Measurements from ENCODE around the gene CEP85L. TPM values are rescaled to one million over a fixed set of nuclear protein-coding genes. Genes with fewer than 3 reads are reported as not detected.

Gene CEP85L
- total and polyA plus RNA-seq, 2 of the 13 experiments (the other 11 are each of a cell fraction or from before 2014, with no cell fraction given): 0.44 to 1.7 TPM

DNA sequence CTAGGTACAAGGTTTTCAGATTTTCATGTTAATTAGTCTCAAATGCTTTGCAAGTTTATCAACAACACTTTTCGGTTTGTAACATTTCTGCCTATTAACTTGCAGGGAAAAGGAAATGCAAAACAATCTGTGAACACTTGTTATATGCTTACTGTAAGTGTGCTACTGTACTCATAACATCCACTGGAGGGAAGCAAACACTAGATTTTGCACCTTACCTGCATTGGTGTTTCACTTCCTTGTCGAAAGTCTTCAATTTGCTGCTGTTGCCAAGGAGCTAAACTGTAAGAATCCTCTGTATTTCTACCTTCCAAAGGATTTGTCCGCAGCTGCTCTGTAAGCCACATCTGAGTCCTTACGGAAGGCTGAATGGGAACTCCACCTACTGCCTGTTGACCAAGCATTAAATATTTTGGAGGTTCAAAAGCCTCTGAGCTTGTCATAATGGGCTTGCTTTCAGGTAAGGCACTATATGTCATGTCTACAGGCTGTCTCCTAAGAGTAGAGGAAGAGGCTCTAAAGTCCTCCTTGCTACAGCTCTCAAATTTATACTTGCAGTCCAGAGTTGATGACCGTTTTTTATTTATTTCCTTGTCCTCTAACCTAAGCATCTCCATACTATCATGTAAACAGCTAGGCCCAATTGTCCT, 86.0 kb downstream of the CEP85L start (continued):
- TF ChIP-seq, protein P1, sequence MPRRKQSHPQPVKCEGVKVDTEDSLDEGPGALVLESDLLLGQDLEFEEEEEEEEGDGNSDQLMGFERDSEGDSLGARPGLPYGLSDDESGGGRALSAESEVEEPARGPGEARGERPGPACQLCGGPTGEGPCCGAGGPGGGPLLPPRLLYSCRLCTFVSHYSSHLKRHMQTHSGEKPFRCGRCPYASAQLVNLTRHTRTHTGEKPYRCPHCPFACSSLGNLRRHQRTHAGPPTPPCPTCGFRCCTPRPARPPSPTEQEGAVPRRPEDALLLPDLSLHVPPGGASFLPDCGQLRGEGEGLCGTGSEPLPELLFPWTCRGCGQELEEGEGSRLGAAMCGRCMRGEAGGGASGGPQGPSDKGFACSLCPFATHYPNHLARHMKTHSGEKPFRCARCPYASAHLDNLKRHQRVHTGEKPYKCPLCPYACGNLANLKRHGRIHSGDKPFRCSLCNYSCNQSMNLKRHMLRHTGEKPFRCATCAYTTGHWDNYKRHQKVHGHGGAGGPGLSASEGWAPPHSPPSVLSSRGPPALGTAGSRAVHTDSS (CRISPR knock-in tag; conservative IDR thresholded peaks at IDR 0.05): no peak
- TF ChIP-seq ZSCAN30 (CRISPR knock-in tag; IDR thresholded peaks at IDR 0.05) (no peak), SUZ12 (IDR thresholded peaks at IDR 0.05; ENCODE audit: low read depth, low read length) (no peak), ZSCAN25 (CRISPR knock-in tag; IDR thresholded peaks at IDR 0.05) (no peak), STAG1 (CRISPR knock-in tag; IDR thresholded peaks at IDR 0.05) (peak; percentile 78), GABPA (IDR thresholded peaks at IDR 0.05; ENCODE audit: low read depth, low read length) (no peak), GABPA (CRISPR knock-in tag; IDR thresholded peaks at IDR 0.05; ENCODE audit: low read depth) (no peak), RARA (CRISPR knock-in tag; IDR thresholded peaks at IDR 0.05) (no peak), ZNF782 (CRISPR knock-in tag; IDR thresholded peaks at IDR 0.05; ENCODE audit: borderline replicate concordance) (no peak), ZNF446 (CRISPR knock-in tag; IDR thresholded peaks at IDR 0.05) (no peak), NCOA2 (CRISPR knock-in tag; IDR thresholded peaks at IDR 0.05) (no peak), ZFP62 (CRISPR knock-in tag; IDR thresholded peaks at IDR 0.05) (no peak), ZNF256 (CRISPR knock-in tag; conservative IDR thresholded peaks at IDR 0.05) (no peak), ZNF230 (CRISPR knock-in tag; IDR thresholded peaks at IDR 0.05) (no peak), EEA1 (CRISPR knock-in tag; IDR thresholded peaks at IDR 0.05; ENCODE audit: borderline replicate concordance) (no peak), NR2C2 (CRISPR knock-in tag; IDR thresholded peaks at IDR 0.05; ENCODE audit: borderline replicate concordance) (no peak), ZSCAN20 (CRISPR knock-in tag; IDR thresholded peaks at IDR 0.05; ENCODE audit: borderline replicate concordance) (no peak), CREB1 (IDR thresholded peaks at IDR 0.05) (no peak), CREB1 (CRISPR knock-in tag; IDR thresholded peaks at IDR 0.05) (no peak)
- TF ChIP-seq, protein P2, sequence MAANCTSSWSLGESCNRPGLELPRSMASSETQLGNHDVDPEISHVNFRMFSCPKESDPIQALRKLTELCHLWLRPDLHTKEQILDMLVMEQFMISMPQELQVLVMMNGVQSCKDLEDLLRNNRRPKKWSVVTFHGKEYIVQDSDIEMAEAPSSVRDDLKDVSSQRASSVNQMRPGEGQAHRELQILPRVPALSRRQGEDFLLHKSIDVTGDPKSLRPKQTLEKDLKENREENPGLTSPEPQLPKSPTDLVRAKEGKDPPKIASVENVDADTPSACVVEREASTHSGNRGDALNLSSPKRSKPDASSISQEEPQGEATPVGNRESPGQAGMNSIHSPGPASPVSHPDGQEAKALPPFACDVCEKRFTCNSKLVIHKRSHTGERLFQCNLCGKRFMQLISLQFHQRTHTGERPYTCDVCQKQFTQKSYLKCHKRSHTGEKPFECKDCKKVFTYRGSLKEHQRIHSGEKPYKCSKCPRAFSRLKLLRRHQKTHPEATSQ (CRISPR knock-in tag; IDR thresholded peaks at IDR 0.05; ENCODE audit: borderline replicate concordance): no peak
- TF ChIP-seq, protein P3, sequence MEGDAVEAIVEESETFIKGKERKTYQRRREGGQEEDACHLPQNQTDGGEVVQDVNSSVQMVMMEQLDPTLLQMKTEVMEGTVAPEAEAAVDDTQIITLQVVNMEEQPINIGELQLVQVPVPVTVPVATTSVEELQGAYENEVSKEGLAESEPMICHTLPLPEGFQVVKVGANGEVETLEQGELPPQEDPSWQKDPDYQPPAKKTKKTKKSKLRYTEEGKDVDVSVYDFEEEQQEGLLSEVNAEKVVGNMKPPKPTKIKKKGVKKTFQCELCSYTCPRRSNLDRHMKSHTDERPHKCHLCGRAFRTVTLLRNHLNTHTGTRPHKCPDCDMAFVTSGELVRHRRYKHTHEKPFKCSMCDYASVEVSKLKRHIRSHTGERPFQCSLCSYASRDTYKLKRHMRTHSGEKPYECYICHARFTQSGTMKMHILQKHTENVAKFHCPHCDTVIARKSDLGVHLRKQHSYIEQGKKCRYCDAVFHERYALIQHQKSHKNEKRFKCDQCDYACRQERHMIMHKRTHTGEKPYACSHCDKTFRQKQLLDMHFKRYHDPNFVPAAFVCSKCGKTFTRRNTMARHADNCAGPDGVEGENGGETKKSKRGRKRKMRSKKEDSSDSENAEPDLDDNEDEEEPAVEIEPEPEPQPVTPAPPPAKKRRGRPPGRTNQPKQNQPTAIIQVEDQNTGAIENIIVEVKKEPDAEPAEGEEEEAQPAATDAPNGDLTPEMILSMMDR (CRISPR knock-in tag; IDR thresholded peaks at IDR 0.05): peak; percentile 70
- TF ChIP-seq, protein P4, sequence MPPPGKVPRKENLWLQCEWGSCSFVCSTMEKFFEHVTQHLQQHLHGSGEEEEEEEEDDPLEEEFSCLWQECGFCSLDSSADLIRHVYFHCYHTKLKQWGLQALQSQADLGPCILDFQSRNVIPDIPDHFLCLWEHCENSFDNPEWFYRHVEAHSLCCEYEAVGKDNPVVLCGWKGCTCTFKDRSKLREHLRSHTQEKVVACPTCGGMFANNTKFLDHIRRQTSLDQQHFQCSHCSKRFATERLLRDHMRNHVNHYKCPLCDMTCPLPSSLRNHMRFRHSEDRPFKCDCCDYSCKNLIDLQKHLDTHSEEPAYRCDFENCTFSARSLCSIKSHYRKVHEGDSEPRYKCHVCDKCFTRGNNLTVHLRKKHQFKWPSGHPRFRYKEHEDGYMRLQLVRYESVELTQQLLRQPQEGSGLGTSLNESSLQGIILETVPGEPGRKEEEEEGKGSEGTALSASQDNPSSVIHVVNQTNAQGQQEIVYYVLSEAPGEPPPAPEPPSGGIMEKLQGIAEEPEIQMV (CRISPR knock-in tag; IDR thresholded peaks at IDR 0.05; ENCODE audit: low read depth): no peak

All from HepG2 (cell line).